Keratinocyte (primary cell): ENCODE results near the gene SEC14L5. TPM values are rescaled to one million over a fixed set of nuclear protein-coding genes. Genes with fewer than 3 reads are reported as not detected.

ENCODE experiments used
- DNase-seq: peaks from one replicate; pipeline ENCODE4 v3.0.0-alpha.2; 2011; ENCODE audit warnings: low read depth, missing footprints, low spot score
- FAIRE-seq: peaks from 2 replicates; lab custom pipeline; 2011; peaks lifted over from hg19 to GRCh38; lab: Jason Lieb, UNC
- H2AFZ ChIP-seq: 2 replicates; pipeline ENCODE4 v1.6.0; 2012; ENCODE audit warnings: low read length, control low read depth, inconsistent platforms; ENCODE audit not compliant: control insufficient read depth
- H3K27ac ChIP-seq: 2 replicates; pipeline ENCODE4 v1.5.1; 2011; ENCODE audit warnings: low read length; ENCODE audit not compliant: control insufficient read depth, insufficient read depth
- H3K27me3 ChIP-seq: 3 replicates; pipeline ENCODE4 v1.6.0; 2011; ENCODE audit warnings: low read length; ENCODE audit not compliant: control insufficient read depth, insufficient read depth; ENCODE audit errors: extremely low read depth
- H3K36me3 ChIP-seq, 2 experiments: 2 replicates in 1 of 2; 3 replicates in 1 of 2; pipeline ENCODE4 v1.5.1; 2011; ENCODE audit warnings: low read length in 2 of 2, mild to moderate bottlenecking in 1 of 2; ENCODE audit not compliant: control insufficient read depth in 2 of 2, insufficient read depth in 2 of 2; ENCODE audit errors: extremely low read depth in 1 of 2
- H3K4me1 ChIP-seq: 3 replicates; pipeline ENCODE4 v1.5.1; 2011; ENCODE audit warnings: low read length; ENCODE audit not compliant: control insufficient read depth, insufficient read depth; ENCODE audit errors: extremely low read depth
- H3K4me2 ChIP-seq: 3 replicates; pipeline ENCODE4 v1.6.0; 2011; ENCODE audit warnings: low read depth, low read length; ENCODE audit not compliant: control insufficient read depth, insufficient read depth; ENCODE audit errors: extremely low read depth
- H3K4me3 ChIP-seq, 3 experiments: fragments of 200-600 bp in 1 of 3; sonication (generic) in 1 of 3; 2 replicates in 2 of 3; 3 replicates in 1 of 3; pipeline ENCODE4 v1.5.1; 2011 to 2016; ENCODE audit warnings: low read length in 3 of 3, mild to moderate bottlenecking in 3 of 3, control low read depth in 2 of 3, inconsistent platforms in 1 of 3, low read depth in 1 of 3, mixed read lengths in 1 of 3, mixed run types in 1 of 3, moderate library complexity in 1 of 3; ENCODE audit not compliant: control insufficient read depth in 2 of 3, insufficient read depth in 2 of 3; ENCODE audit errors: extremely low read depth in 1 of 3
- H3K79me2 ChIP-seq: 2 replicates; pipeline ENCODE4 v1.6.0; 2012; ENCODE audit warnings: low read length; ENCODE audit not compliant: control insufficient read depth, insufficient read depth
- H3K9ac ChIP-seq: 3 replicates; pipeline ENCODE4 v1.6.0; 2011; ENCODE audit warnings: low read length; ENCODE audit not compliant: control insufficient read depth, insufficient read depth; ENCODE audit errors: extremely low read depth
- H3K9me1 ChIP-seq: 3 replicates; pipeline ENCODE4 v1.6.0; 2011; ENCODE audit warnings: low read length; ENCODE audit not compliant: control insufficient read depth, insufficient read depth; ENCODE audit errors: extremely low read depth
- H3K9me3 ChIP-seq: 2 replicates; pipeline ENCODE4 v1.5.1; 2012; ENCODE audit warnings: low read depth, low read length; ENCODE audit not compliant: control insufficient read depth
- H4K20me1 ChIP-seq: 3 replicates; pipeline ENCODE4 v1.6.0; 2011; ENCODE audit warnings: low read length; ENCODE audit not compliant: control insufficient read depth, insufficient read depth; ENCODE audit errors: extremely low read depth
- EZH2 ChIP-seq: IDR thresholded peaks from one replicate; pipeline ENCODE4 v1.6.1; 2012; ENCODE audit warnings: inconsistent platforms, mild to moderate bottlenecking, low read length, moderate library complexity
- dilution Hi-C: fragments of 300-500 bp; cut with MboI; formaldehyde crosslinking; loops from one replicate; pipeline ENCODE4 v1.7.0; 2020; ENCODE audit warnings: low sequenced_read_pairs; ENCODE audit not compliant: extremely low pct_ligation_motif_present
- polyA plus RNA-seq, 5 experiments: library from polyadenylated mRNA; depleted of rRNA in 3 of 5; stranded (reverse) in 3 of 5; stranded (forward) in 1 of 5; unstranded in 1 of 5; fragments of >200 nt; gene quantifications; 1 replicate in 1 of 5; 2 replicates in 3 of 5; 3 replicates in 1 of 5; pipeline versions ENCODE4 v1.2.1 to v1.2.3, GENCODE V29; 2011 to 2012; ENCODE audit warnings: missing spikeins in 2 of 5, low read depth in 1 of 5, low replicate concordance in 1 of 5
- TF ChIP-seq, protein P1 (sequence below), 3 experiments: IDR thresholded peaks in 1 of 3; conservative IDR thresholded peaks in 1 of 3; optimal IDR thresholded peaks in 1 of 3; 2 replicates in 2 of 3; 3 replicates in 1 of 3; pipeline versions ENCODE3 to v1.5.1; 2011; ENCODE audit warnings: low read length in 3 of 3, mild to moderate bottlenecking in 3 of 3, moderate library complexity in 2 of 3, control low read depth in 1 of 3, inconsistent platforms in 1 of 3; ENCODE audit not compliant: insufficient read depth in 2 of 3; ENCODE audit errors: extremely low read depth in 1 of 3

The SEC14L5 gene
- polyA plus RNA-seq, 1 donor (not counting 4 experiments of a cell fraction or from before 2014, with no cell fraction given): 0.08 TPM

DNA sequence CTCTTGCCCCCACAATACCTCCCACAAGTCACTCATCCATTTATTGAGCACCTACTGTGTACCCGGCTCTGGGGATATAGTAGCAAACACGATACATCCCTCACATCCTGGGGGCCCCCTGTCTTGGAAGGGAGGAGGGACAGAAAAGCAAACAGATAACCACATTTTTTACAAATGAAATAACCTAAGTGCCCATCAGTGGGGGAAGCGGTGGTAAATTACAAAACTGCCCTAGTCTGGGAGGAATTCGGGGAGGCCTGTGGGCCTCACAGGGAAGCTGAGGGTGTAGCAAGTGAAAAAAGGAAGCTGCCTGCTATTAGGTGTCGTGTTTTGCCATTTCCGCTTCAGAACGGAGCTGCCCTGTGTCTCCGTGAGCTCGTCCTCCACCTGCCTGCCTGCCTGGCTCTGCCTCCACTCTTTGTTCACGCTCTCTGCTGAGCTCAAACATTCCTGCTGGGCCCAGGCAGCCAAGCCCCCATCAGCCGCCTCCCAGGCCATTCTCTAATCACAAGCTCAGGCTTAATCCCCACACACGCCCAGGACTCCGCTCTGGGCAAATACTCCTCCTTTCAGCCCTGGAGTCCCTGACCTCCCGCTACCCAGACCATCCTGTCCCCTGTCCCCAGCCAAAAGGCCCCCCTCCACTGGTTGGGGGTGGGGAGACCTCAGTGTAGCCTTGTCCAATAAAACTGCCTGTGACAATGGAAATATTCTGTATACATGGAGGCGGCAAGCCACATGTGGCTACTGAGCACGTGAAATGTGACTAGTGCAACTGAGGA is 10.2 kb upstream of the SEC14L5 start:
- Histone ChIP-seq H3K27me3 (no peaks in the 10 kb centered on the region), H3K4me2 (no peak overlapping the region), H4K20me1 (no peaks in the 10 kb centered on the region), H3K9me1 (no peaks in the 10 kb centered on the region), H3K36me3 (no peaks in the 10 kb centered on the region), H3K27ac (no peak overlapping the region), H3K79me2 (no peaks in the 10 kb centered on the region), H3K9me3 (no peaks in the 10 kb centered on the region), H2AFZ (no peak overlapping the region), H3K4me3 (no peak overlapping the region), H3K9ac (no peak overlapping the region), H3K4me1 (peaks cover 32% of the 10 kb centered on the region)
- dilution Hi-C loops: no loop called here
- FAIRE-seq: no peak
- no peak for TF ChIP-seq EZH2
- TF ChIP-seq, protein P1, sequence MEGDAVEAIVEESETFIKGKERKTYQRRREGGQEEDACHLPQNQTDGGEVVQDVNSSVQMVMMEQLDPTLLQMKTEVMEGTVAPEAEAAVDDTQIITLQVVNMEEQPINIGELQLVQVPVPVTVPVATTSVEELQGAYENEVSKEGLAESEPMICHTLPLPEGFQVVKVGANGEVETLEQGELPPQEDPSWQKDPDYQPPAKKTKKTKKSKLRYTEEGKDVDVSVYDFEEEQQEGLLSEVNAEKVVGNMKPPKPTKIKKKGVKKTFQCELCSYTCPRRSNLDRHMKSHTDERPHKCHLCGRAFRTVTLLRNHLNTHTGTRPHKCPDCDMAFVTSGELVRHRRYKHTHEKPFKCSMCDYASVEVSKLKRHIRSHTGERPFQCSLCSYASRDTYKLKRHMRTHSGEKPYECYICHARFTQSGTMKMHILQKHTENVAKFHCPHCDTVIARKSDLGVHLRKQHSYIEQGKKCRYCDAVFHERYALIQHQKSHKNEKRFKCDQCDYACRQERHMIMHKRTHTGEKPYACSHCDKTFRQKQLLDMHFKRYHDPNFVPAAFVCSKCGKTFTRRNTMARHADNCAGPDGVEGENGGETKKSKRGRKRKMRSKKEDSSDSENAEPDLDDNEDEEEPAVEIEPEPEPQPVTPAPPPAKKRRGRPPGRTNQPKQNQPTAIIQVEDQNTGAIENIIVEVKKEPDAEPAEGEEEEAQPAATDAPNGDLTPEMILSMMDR (optimal IDR thresholded peaks at IDR 0.05 in 1 of 3, IDR thresholded peaks at IDR 0.05 in 1 of 3, conservative IDR thresholded peaks at IDR 0.05 in 1 of 3; ENCODE audit: extremely low read depth in 1 of 3, insufficient read depth in 2 of 3, low read length in 3 of 3): no peak
- no peak for DNase-seq

DNA sequence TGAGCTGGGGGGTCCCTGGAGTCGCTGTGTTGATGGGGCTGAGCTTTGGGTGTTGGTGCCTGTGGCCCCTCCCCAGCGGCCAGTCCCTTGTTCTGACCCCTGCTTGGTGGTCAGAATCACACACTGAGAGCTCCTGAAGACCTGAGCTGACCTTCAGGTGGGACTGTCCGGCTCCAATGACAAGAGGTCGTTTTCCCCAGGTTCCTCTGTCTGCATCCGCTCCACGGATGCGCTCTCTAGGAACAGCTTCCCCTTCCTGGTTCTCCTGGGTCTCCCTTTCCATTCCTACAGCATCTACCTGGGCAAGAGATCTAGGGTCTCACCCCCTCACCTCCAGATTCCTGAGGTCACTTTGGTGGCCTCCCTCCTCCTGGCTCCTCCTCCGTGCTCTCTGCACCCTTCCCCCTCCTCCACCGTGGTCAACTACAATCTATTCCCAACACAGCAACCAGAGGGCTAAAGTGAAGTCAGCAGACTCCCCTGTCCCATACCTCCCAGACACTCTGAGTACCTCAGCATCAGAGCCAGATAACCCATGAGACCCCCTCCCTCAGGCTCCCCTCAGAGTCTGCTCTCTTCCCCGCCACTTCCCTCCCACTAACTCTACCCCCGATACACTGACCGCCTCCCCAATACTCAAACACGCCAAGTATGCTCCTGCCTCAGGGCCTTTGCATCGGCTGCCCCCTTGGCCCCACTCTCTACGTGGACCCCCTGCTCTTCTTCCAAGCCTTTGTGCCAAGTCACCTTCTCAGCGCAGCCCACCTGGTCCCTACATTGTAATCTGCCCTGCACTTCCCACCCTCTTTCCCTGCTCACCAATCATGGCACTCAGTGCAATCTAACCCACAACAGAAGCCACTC is 9.0 kb upstream of the SEC14L5 start:
- Histone ChIP-seq H3K4me2 (no peak overlapping the region), H3K9me3 (no peaks in the 10 kb centered on the region), H3K79me2 (no peaks in the 10 kb centered on the region), H3K9ac (no peak overlapping the region), H3K4me1 (peaks cover 20% of the 10 kb centered on the region), H3K36me3 (no peaks in the 10 kb centered on the region), H3K9me1 (no peaks in the 10 kb centered on the region), H3K4me3 (no peak overlapping the region), H2AFZ (no peak overlapping the region), H3K27ac (no peak overlapping the region), H4K20me1 (no peaks in the 10 kb centered on the region), H3K27me3 (no peaks in the 10 kb centered on the region)
- dilution Hi-C loops: no loop called here
- no peak for FAIRE-seq
- TF ChIP-seq, protein P1 (optimal IDR thresholded peaks at IDR 0.05 in 1 of 3, IDR thresholded peaks at IDR 0.05 in 1 of 3, conservative IDR thresholded peaks at IDR 0.05 in 1 of 3; ENCODE audit: extremely low read depth in 1 of 3, insufficient read depth in 2 of 3, low read length in 3 of 3): no peak
- TF ChIP-seq EZH2: no peak
- no peak for DNase-seq
